HUES64 (cell line): ENCODE data around the gene ATP1A1.

ENCODE experiments used
- H3K27ac ChIP-seq: 2 replicates; pipeline ENCODE4 v1.7.0; 2013; ENCODE audit warnings: low read depth, low read length, inconsistent platforms
- H3K27me3 ChIP-seq: 2 replicates; pipeline ENCODE4 v1.6.1; 2013; ENCODE audit warnings: mild to moderate bottlenecking, low read length; ENCODE audit not compliant: insufficient read depth
- H3K36me3 ChIP-seq: 2 replicates; pipeline ENCODE4 v1.6.1; 2013; ENCODE audit warnings: mild to moderate bottlenecking, low read length; ENCODE audit not compliant: insufficient read depth
- H3K4me1 ChIP-seq: 2 replicates; pipeline ENCODE4 v1.6.1; 2013; ENCODE audit warnings: mild to moderate bottlenecking, low read length, moderate library complexity; ENCODE audit not compliant: insufficient read depth
- H3K4me3 ChIP-seq: 2 replicates; pipeline ENCODE4 v1.5.1; 2013; ENCODE audit warnings: mild to moderate bottlenecking, low read length, moderate library complexity
- H3K9ac ChIP-seq: 2 replicates; pipeline ENCODE4 v1.6.1; 2013; ENCODE audit warnings: mild to moderate bottlenecking, low read depth, low read length
- H3K9me3 ChIP-seq: 2 replicates; pipeline ENCODE4 v1.6.1; 2013; ENCODE audit warnings: low read depth, low read length; ENCODE audit not compliant: insufficient read depth
- WGBS: fragments of 150-250, 120-280 bp; methylation state at CpG from one replicate; pipeline ENCODE4 v1.1.7; 2013; ENCODE audit warnings: missing lambda C conversion rate; 5-methylcytosine and 5-hydroxymethylcytosine counted together

The ATP1A1 gene

GRCh38 chr1:116431870-116432500 is 58.9 kb downstream of the ATP1A1 start:
- no peak overlapping the region for H3K9ac ChIP-seq
- H3K4me1 ChIP-seq, result no peaks in the 10 kb centered on the region
- H3K4me3 ChIP-seq, result no peak overlapping the region
- no peaks in the 10 kb centered on the region for H3K36me3 ChIP-seq
- H3K9me3 ChIP-seq, result no peaks in the 10 kb centered on the region
- WGBS, result 83% methylated on average over 7 of the region's 7 CpGs
- H3K27ac ChIP-seq, result no peak overlapping the region
- H3K27me3 ChIP-seq, result no peaks in the 10 kb centered on the region

GRCh38 chr1:116432655-116433265 is 59.7 kb downstream of the ATP1A1 start:
- Histone ChIP-seq H3K36me3 (no peaks in the 10 kb centered on the region), H3K27ac (no peak overlapping the region), H3K9me3 (no peaks in the 10 kb centered on the region), H3K27me3 (no peaks in the 10 kb centered on the region), H3K4me3 (no peak overlapping the region), H3K9ac (no peak overlapping the region), H3K4me1 (no peaks in the 10 kb centered on the region)
- 87% methylated on average over 3 of the region's 3 CpGs for WGBS

GRCh38 chr1:116433275-116434257 is 60.5 kb downstream of the ATP1A1 start:
- H3K4me1 ChIP-seq, result no peaks in the 10 kb centered on the region
- H3K36me3 ChIP-seq, result no peaks in the 10 kb centered on the region
- H3K9me3 ChIP-seq, result no peaks in the 10 kb centered on the region
- no peaks in the 10 kb centered on the region for H3K27me3 ChIP-seq
- H3K27ac ChIP-seq, result no peak overlapping the region
- no peak overlapping the region for H3K4me3 ChIP-seq
- H3K9ac ChIP-seq, result 0 out of 2 replicates have a peak overlapping the region, but pooled peaks have one; percentile 7
- 83% methylated on average over 13 of the region's 13 CpGs for WGBS

- no peak overlapping the region for H3K9ac ChIP-seq
- H3K36me3 ChIP-seq, result no peaks in the 10 kb centered on the region
- H3K27ac ChIP-seq, result no peak overlapping the region
- no peaks in the 10 kb centered on the region for H3K9me3 ChIP-seq
- H3K4me1 ChIP-seq, result no peaks in the 10 kb centered on the region
- WGBS, result 98% methylated on average over 3 of the region's 3 CpGs
- no peaks in the 10 kb centered on the region for H3K27me3 ChIP-seq
- no peak overlapping the region for H3K4me3 ChIP-seq
Observed at GRCh38 chr1:116434849-116435248, 61.8 kb downstream of the ATP1A1 start.

- no peak overlapping the region for H3K4me3 ChIP-seq
- WGBS, result 100% methylated on average over 1 of the region's 2 CpGs
Observed at GRCh38 chr1:116435806-116436610, 63.0 kb downstream of the ATP1A1 start.

DNA sequence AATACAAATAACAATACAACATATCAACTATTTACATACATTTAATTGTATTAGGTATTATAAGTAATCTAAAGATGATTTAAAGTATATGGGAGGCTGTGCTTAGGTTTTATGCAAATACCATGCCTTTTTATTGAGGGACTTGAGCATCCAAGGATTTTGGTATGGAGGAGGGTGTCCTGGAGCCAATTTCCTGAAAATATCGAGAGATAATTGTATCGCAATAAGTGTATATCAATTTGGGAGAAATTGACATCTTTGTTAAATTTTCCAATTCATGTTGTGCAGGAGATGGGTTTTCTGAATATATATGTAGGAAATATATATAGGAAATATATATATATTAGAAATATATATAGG is 63.5 kb downstream of the ATP1A1 start:
- WGBS, result 95% methylated on average over 2 of the region's 2 CpGs
- H3K4me3 ChIP-seq, result no peak overlapping the region

More at GRCh38 chr1:116435806-116436610, 63.0 kb downstream of the ATP1A1 start:
- H3K9ac ChIP-seq, result no peak overlapping the region
- no peaks in the 10 kb centered on the region for H3K9me3 ChIP-seq
- H3K36me3 ChIP-seq, result no peaks in the 10 kb centered on the region
- no peaks in the 10 kb centered on the region for H3K27me3 ChIP-seq
- H3K4me1 ChIP-seq, result no peaks in the 10 kb centered on the region
- H3K27ac ChIP-seq, result no peak overlapping the region

DNA sequence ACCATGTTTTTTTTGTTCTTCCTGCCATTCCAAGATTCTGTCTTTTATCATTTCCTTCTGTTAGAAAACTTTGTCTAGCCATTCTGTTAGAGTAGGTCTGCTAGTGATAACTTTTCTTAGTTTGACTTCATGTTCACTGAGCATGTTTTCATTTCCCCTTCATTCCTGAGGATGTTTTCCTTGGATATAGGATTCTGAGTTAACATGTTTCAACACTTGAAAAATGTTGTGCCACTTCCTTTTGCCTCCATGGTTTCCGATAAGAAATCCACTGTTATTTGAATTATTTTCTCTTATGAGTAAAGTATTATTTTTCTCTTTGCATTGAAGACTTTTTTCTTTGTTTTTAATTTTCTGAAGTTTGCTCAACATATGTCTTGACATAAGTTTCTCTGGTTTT is 66.7 kb downstream of the ATP1A1 start:
- no peaks in the 10 kb centered on the region for H3K4me1 ChIP-seq
- H3K9me3 ChIP-seq, result no peaks in the 10 kb centered on the region
- H3K36me3 ChIP-seq, result no peaks in the 10 kb centered on the region
- H3K4me3 ChIP-seq, result no peak overlapping the region
- WGBS, result no CpG with 5 or more reads among the region's 1 CpG
- no peaks in the 10 kb centered on the region; the same call in 1 of the 2 replicates for H3K27me3 ChIP-seq
- no peak overlapping the region for H3K27ac ChIP-seq
- no peak overlapping the region for H3K9ac ChIP-seq

More for the DNA sequence above, 63.5 kb downstream of the ATP1A1 start:
- H3K9ac ChIP-seq, result no peak overlapping the region
- H3K27me3 ChIP-seq, result no peaks in the 10 kb centered on the region
- no peaks in the 10 kb centered on the region for H3K4me1 ChIP-seq
- no peaks in the 10 kb centered on the region for H3K36me3 ChIP-seq
- H3K27ac ChIP-seq, result no peak overlapping the region
- H3K9me3 ChIP-seq, result no peaks in the 10 kb centered on the region

DNA sequence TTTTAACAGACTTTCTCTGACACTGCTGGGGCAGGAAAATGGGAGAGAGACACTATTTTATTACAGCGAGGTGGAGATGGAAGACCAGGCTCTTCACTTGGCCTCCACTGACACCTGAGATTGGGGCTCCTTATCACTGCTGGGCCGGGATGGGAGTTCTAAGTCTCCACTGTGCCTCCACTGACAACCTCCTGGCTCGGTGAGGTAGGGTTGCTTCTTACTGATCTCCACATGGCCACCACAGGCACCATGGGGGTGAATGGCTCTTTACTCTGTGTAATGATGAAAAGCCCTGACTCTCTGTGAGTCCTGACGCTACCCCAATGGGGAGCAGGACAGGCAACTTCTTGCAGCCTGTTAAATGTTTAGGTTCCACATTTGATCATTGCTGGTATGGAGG is 67.7 kb downstream of the ATP1A1 start:
- Histone ChIP-seq H3K9ac (no peak overlapping the region), H3K36me3 (no peaks in the 10 kb centered on the region), H3K27me3 (no peaks in the 10 kb centered on the region; the same call in 1 of the 2 replicates), H3K4me1 (no peaks in the 10 kb centered on the region), H3K4me3 (no peak overlapping the region), H3K27ac (no peak overlapping the region), H3K9me3 (no peaks in the 10 kb centered on the region)
- 93% methylated on average over 4 of the region's 4 CpGs for WGBS

DNA sequence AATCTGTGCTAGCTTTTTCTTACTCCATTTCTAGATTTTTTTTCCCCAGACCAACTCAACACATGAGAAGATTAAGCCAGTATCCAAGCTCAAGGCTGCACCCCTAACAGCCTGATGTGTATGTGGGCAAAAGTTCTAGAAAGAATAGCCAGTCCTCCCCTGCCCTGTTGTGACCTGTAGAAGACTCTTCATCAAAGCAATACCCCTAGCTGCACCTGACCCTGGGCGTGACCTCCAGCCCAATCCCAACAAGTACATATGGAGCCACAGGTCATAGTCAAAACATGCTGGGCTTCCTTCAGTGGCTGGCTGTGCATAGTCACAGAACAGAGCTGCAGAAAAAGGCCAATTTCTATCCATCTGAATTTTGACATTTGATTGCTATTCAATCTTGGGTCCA is 72.5 kb downstream of the ATP1A1 start:
- no peak overlapping the region for H3K9ac ChIP-seq
- H3K27ac ChIP-seq, result no peak overlapping the region
- 97% methylated on average over 1 of the region's 1 CpG for WGBS
- H3K27me3 ChIP-seq, result no peaks in the 10 kb centered on the region; the same call in 1 of the 2 replicates
- H3K4me1 ChIP-seq, result no peaks in the 10 kb centered on the region
- no peaks in the 10 kb centered on the region for H3K36me3 ChIP-seq
- H3K9me3 ChIP-seq, result no peaks in the 10 kb centered on the region
- H3K4me3 ChIP-seq, result no peak overlapping the region

GRCh38 chr1:116446686-116447085 is 73.6 kb downstream of the ATP1A1 start:
- H3K9me3 ChIP-seq, result no peaks in the 10 kb centered on the region
- no peaks in the 10 kb centered on the region for H3K36me3 ChIP-seq
- no peak overlapping the region for H3K9ac ChIP-seq
- H3K4me3 ChIP-seq, result no peak overlapping the region
- no peaks in the 10 kb centered on the region; the same call in 1 of the 2 replicates for H3K27me3 ChIP-seq
- H3K27ac ChIP-seq, result no peak overlapping the region
- no peaks in the 10 kb centered on the region for H3K4me1 ChIP-seq
- WGBS, result 83% methylated on average over 1 of the region's 3 CpGs
